NCI-H146 treated with DMSO at 0.1 percent for 48 hours (cell line): ENCODE measurements around the gene HMGN3.

Source experiments
- DNase-seq: peaks from one replicate; lab custom pipeline; 2025; ENCODE audit not compliant: unreplicated experiment; lab: John Stamatoyannopoulos, UW

HMGN3 gene

DNA sequence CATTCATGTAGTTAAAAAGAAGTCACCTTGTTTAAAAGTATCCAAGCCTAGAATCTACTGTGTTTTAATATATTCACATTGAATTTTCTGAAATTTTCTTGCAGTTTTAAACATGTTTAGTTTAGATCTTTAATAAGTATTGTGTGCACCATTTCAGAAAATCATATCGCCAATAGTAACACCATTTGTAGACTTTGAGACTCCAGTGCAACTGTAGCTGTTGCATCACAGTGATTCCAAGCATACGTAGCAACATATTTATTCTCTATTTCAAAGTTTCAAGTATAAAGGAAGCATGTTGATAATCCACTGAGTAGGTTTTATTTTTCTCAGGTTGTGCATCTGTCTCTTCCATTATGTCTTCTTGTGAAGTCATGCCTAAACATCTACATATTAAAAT lies 46.4 kb downstream of the HMGN3 start:
- no peak for DNase-seq

DNA sequence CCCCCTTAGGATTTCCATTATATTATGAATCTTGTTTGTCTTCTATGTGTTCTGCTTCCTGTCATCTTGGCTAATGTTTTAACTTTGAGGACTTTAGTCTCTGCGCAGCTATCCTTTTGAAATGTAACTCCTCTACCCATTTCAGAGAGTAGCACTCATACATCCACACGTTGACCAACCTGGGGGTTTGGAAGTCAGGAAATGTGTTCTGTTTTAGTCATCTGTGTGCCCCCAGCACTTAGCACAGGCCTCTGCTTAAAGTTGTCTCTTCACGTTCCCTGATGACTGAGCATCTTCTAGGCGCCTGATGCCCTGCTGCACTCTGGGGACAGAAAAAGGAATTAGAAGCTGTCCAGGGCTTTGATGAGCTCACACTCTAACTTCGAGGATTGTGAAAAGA lies 47.9 kb downstream of the HMGN3 start:
- no peak for DNase-seq

DNA sequence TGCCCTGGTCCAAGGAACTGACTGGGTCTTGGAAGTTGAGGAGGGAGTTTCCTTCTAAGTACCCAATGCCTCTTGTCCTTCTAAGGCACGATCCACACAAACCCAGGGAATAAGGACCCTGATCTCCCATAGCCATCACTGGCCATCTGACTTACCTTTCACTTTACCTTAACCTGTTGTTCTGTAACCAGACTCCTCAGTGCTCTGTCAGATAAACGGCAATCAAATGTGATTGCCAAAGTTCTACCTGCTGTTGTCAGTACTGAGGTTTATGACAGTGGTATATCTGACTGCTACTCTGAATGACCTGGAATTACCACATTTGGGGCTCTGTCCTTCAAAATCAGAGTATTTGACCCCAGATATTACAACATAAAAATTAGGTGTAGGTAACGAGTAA lies 49.8 kb downstream of the HMGN3 start:
- DNase-seq, result no peak

DNA sequence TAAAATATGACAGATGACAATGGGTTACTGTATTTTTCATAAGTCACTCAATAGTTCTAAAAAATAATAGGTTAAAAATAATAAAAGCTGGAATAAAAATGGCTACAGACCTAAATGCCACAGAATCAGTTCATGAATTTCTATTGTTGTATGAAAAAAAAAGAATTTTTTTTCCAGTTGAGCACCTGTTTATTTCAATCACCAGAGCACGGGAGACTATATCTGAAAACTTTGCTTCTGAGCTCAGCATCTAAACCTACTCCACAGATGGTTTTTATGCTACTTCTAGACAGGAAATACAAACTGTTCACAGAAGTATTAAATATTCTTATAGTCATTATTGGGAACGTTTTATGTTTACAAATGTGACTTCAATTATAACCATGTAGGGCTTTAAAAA lies 50.4 kb downstream of the HMGN3 start:
- no peak for DNase-seq

DNA sequence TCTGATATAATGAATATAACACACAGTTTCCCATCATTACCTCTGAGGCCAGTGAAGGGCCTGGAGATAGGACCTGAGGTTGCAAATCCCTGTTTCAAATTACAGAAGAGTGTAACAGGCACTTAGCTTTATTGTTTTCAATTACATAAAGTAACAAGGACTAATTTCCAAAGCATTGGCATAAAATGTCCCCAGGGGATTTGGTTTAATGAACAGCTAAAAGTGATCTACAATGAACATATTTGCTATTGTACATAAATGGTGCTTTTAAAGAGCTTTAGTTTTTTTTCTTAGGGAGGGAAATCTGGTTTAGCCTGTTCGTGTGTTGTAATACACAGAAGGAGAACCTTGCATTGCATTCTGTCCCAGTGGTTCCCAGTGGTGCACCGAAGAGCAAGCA lies 54.4 kb downstream of the HMGN3 start:
- DNase-seq, result peak; percentile 10

DNA sequence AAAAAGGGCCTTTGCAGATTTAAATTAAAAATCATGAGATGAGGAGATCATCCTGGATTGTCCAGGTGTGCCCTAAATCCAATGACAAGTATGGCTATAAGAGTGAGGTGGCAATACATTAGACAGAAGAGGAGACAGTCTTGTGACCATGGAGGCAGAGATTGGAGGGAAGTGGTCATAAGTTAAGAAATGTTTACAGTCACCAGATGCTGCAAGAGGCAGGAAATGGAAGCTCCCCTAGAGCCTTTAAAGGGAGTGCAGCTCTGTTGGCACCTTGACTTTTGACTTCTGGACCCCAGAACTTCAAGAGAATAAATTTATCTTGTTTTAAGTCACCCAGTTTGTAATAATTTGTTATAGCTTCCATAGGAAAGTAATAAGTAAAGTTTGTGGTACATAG lies 61.1 kb downstream of the HMGN3 start:
- no peak for DNase-seq

DNA sequence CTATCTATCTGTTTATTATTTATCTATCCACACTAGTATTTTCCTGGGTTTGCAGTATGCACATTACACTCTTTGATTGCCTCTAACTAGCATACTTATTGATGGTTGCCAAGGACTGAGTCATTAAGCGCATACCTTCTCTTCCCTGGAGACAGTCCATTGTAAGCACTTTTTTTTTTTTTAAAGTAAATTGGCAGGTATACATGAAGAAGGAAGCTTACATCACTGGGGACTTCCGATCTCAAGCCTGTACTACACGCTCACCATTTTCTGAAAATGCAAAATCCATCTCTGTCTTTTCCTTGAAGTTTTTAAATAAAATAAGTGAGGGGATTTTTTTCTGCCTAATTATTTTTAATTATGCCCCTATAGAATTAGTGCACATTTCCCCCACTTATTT lies 63.5 kb downstream of the HMGN3 start:
- DNase-seq, result peak; percentile 67

DNA sequence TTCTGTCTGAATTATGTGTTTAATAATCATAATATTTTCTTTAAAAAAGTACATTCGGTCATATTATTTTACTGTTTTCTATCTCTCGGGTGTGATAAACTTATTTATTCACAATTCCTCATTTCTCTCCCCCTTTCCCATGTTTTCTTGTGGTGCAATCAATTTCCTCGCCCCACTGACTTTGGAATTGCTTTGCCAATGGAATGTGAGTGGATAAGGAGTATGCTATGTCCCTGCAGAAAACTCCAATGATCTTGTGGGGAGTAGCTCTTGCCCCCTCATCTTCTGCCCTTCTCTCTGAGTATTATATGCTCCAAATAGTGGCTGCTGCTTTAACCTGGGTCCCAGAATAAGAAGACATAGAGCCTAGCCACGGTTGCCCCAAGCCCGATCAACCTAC lies 64.1 kb downstream of the HMGN3 start:
- no peak for DNase-seq

DNA sequence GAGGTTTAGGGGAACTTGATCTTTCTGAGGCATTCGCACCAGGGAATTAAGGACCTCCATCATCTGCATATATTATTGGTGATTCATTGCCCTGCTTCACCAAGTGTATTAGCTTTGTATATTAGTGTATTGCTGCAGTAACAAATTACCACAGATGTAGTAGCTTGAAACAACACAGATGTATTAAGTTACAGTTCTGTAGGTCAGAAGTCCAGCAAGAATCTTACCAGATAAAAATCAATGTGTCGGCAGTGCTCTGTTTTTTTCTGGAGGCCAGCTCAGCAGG lies 65.8 kb downstream of the HMGN3 start:
- no peak for DNase-seq

DNA sequence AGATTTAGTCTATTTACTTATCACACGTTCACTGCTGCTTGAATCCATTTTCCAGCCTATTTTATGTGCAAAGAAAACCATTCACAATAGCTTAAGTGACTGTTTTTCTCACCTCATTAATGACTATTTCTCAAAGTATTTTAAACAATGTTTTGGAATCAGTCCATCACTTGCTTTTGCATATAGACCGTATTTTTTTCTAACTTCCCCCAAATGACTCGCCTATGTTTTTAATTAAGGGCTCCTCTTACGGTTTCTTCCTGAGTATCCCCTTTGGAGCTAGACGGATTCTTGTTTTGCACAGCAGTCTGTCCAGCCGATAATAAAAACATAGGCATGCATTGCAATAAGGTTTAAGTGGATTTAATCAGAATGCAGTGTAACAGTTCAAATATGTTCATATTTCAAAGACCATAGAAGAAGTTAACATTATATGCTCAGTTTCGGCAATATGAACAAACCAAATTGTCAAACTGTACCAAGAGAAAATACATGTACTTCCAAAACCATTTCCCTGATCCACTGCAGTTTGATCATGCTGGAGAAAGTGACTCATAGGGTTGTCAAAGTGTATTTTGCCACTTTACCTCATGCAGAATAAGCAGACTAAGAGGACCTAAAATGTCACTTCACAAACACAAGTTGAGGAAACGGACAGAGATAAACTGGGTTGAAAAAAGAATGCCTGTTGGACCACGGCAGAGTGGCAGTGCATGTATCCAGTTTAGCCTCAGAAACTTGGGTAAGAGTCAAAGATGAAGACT lies 66.4 kb downstream of the HMGN3 start:
- DNase-seq, result no peak

DNA sequence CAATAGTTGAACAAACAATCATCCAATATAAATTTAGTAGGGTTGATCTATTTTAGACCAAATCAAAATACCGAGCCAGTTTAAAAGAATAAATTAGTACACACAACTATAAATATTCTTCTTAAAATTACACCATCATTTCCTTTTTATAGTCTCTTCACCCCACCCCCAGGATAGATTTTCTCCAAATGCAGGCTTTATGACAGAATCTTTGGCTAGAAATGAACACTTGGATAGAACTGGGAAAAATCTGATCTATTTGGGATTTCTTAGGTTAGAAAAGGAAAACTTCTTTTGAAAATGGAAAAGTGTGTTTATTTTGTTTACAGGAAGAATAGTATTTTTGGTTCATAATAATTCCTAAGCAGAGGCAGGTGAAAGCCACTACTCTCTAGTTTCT lies 74.6 kb downstream of the HMGN3 start:
- no peak for DNase-seq

DNA sequence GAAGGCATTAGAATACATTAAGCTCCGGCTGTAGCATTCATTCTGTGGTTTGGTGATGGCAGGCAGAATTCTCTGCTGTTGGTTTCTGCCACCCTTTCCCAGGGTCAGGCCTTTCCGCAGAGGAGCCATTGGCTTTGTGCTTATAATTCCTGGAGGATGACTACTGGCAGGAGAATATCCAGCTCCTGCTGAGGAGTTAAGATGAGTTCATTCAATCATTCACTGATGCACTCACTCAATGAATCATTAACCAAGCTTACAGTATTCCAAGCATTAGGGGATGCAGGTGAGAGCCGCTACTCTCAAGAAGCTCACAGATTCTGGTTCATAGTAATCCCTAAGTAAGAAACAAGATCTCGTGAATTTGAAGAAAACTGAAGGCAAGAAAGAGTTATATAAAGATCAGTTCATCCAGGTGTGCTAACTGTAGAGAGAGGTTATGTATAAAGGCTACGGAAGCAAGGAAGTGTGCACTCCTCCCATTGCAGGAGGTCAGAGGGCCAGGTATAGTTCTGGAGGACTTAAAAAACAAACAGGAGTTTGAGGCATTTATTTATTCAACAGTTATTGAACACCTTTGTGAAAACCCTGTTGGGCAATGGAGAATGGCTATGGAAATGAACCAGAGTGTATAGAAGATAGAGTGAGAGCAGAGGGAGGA lies 75.5 kb downstream of the HMGN3 start:
- no peak for DNase-seq

DNA sequence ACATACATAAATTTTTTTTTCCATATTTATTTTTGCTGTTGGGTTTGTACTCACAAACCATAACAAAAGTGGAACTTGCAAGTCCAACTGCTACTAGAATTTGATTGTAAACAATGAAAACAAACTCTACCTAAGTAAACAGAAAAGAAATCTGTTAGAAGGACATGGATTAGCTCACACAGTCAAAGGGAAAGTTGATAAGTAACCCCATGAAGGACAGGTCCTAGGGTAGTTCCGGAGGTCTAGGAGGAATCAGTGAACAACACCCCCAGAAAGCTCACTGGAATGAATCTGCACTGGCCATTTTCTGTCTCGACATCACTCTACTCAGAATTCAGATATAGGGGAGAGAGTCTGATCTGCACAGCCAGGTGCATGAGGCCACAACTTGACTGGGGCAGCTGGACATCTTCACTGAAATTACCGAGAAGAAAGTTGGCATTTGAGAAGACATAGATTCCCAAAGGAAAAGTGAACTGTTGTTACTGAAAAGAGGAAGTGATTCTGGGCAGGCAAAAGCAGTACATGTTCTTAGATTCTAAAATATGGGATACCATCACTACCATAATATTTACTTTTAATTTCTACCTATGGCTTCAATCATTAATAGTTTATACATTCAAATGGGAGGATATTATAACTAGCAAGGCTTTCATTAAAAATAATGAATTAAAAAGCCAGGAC lies 76.4 kb downstream of the HMGN3 start:
- no peak for DNase-seq

DNA sequence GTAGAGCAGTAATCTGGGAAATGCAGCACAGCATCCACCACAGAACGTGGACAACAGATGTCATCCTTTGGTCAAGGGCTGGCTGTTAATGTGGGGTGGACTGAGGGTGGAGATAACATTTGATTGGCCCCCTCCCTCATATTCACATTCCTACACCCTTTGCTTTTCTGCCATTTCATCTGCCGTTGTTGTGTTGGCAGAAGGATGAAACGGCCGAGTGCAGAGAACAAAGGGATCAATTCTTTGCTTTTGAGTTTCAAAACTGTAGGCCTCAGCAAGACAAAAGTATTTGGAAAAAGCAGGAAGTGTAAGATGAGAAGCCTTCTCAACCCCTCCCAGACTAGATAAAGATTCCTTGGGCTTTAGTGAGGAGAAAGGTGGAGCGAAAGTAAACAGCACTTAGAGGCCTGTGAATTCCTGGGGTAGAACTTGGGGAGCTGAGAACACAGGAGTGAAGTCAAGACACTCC lies 82.2 kb downstream of the HMGN3 start:
- DNase-seq, result no peak
